ENCODE data around the gene EPS8L2. TPM values are rescaled to one million over a fixed set of nuclear protein-coding genes. Genes with fewer than 3 reads are reported as not detected.

EPS8L2 gene
- total and polyA plus RNA-seq, 2 of the 8 experiments (the other 6 are each of a cell fraction or from before 2014, with no cell fraction given): 38.5 to 57.0 TPM

GRCh38 chr11:660681-661444 is 45.2 kb upstream of the EPS8L2 start:
- Histone ChIP-seq H2BK120ac (replicated peaks; ENCODE audit: low read depth, low read length) (no peak overlapping the region), H3K23ac (ENCODE audit: insufficient read length) (no peak overlapping the region), H3K4me1 (replicated peaks in 1 of 4; ENCODE audit: control insufficient read depth in 3 of 4, insufficient read depth in 4 of 4, low read length in 3 of 4) (no peaks in the 10 kb centered on the region), H2BK5ac (ENCODE audit: low read depth, low read length) (no peak overlapping the region), H3K18ac (ENCODE audit: extremely low read depth, low read length) (no peak overlapping the region), H3K9ac (replicated peaks in 1 of 4; ENCODE audit: extremely low read depth in 1 of 4, low read depth in 3 of 4, low read length in 3 of 4) (no peak overlapping the region), H4K8ac (ENCODE audit: extremely low read depth, insufficient read depth, low read length) (no peak overlapping the region; the same call in 1 of the 2 replicates), H3K4me3 (ENCODE audit: extremely low read depth in 1 of 4, insufficient read depth in 2 of 4, low read depth in 3 of 4, low read length in 4 of 4) (no peak overlapping the region), H3K27ac (ENCODE audit: low read depth, low read length) (no peak overlapping the region), H2BK20ac (ENCODE audit: low read length) (no peak overlapping the region), H4K5ac (ENCODE audit: insufficient read length, low read depth, low read length) (no peak overlapping the region), H3K36me3 (ENCODE audit: control insufficient read depth in 2 of 4, insufficient read depth in 4 of 4, low read length in 3 of 4) (peaks cover 2 to 20% (median 4%) of the 10 kb centered on the region in 4 experiments; a peak in 6 of 8 replicates), H3K79me2 (ENCODE audit: control insufficient read depth in 1 of 2, insufficient read depth in 2 of 2, low read length in 2 of 2) (no peaks in the 10 kb centered on the region; a peak in 1 of 4 replicates), H3K79me1 (ENCODE audit: low read depth, low read length) (no peaks in the 10 kb centered on the region; the same call in none of the 2 replicates), H3K56ac (replicated peaks; ENCODE audit: insufficient read length, low read depth, low read length) (no peak overlapping the region), H3K4ac (replicated peaks; ENCODE audit: insufficient read length, low read depth, low read length) (no peak overlapping the region), H2AK5ac (ENCODE audit: low read depth, low read length) (no peak overlapping the region), H2AFZ (ENCODE audit: low read length) (no peak overlapping the region), H3K27me3 (replicated peaks in 1 of 4; ENCODE audit: control insufficient read depth in 3 of 4, extremely low read depth in 1 of 4, insufficient read depth in 3 of 4, low read length in 3 of 4) (no peaks in the 10 kb centered on the region), H4K91ac (replicated peaks; ENCODE audit: insufficient read length, low read length) (no peak overlapping the region), H3K4me2 (ENCODE audit: insufficient read depth in 1 of 2, low read depth in 2 of 2, low read length in 2 of 2) (no peak overlapping the region), H3K9me3 (ENCODE audit: insufficient read depth in 2 of 2, low read depth in 1 of 2, low read length in 1 of 2) (peaks cover 0 to 4% of the 10 kb centered on the region in 2 experiments; a peak in 1 of 4 replicates), H3K23me2 (ENCODE audit: low read depth, low read length) (no peaks in the 10 kb centered on the region), H3K14ac (ENCODE audit: insufficient read length) (no peak overlapping the region), H2BK12ac (ENCODE audit: low read depth, low read length) (no peak overlapping the region), H4K20me1 (replicated peaks in 1 of 2; ENCODE audit: control insufficient read depth in 1 of 2, insufficient read depth in 2 of 2, low read length in 2 of 2) (peaks cover 5 to 8% of the 10 kb centered on the region in 2 experiments), H2BK15ac (ENCODE audit: low read length) (no peak overlapping the region)
- 94% methylated on average over 19 of the region's 19 CpGs; no CpG with 5 or more reads in 1 of the 2 experiments for WGBS, 2 experiments (ENCODE audit: extremely low coverage in 1 of 2, insufficient coverage in 1 of 2, insufficient read length in 1 of 2, insufficient replicate concordance in 2 of 2, low coverage in 1 of 2, low lambda C conversion rate in 2 of 2, missing lambda C conversion rate in 1 of 2)
- FAIRE-seq (no peak), DNase-seq (ENCODE audit: low read depth in 1 of 2, low spot score in 2 of 2) (no peak)
- ChIA-PET POLR2A (ENCODE audit: partially characterized antibody) (interaction anchor here (1.1 to 1.3 kb wide), 2 partner anchors 13 to 22 kb away, joined by 3 to 5 read pairs; no protein-coding TSS in a partner anchor), CTCF (ENCODE audit: partially characterized antibody) (interaction anchor here (0.6 to 4.1 kb wide), 17 partner anchors 12 to 115 kb away, joined by 3 to 24 read pairs (median 4); no protein-coding TSS in a partner anchor)
- no peak for TF ChIP-seq ATF3 (IDR thresholded peaks at IDR 0.05; ENCODE audit: insufficient read depth, low read depth, low read length)
- no peak for TF ChIP-seq POLR2A (IDR thresholded peaks at IDR 0.05; ENCODE audit: control extremely low read depth in 1 of 2, low read depth in 2 of 2, low read length in 2 of 2)
- no peak for TF ChIP-seq CTCF (IDR thresholded peaks at IDR 0.05; ENCODE audit: control extremely low read depth in 1 of 3, insufficient read depth in 1 of 3, low read depth in 1 of 3, low read length in 3 of 3)
- no peak for TF ChIP-seq SAP30 (IDR thresholded peaks at IDR 0.05; ENCODE audit: insufficient read depth, insufficient replicate concordance, low read length)
- no peak for TF ChIP-seq EZH2 (IDR thresholded peaks at IDR 0.05; ENCODE audit: low read depth, low read length, severe bottlenecking)
- TF ChIP-seq FOSL1 (IDR thresholded peaks at IDR 0.05; ENCODE audit: insufficient read depth, low read depth, low read length): no peak
- no peak for TF ChIP-seq POU5F1 (IDR thresholded peaks at IDR 0.05; ENCODE audit: low read depth, low read length)
- TF ChIP-seq CTBP2 (IDR thresholded peaks at IDR 0.05; ENCODE audit: borderline replicate concordance, insufficient read depth, insufficient read length, low read length): no peak

Data from H1 (cell line).